GM21381 (cell line): ENCODE results near the gene IGF2BP1.
"Not testable (repeated sequence)": the region's sequence is repeated elsewhere in the genome, so short reads cannot be mapped to it uniquely, and the experiment has no call there.

Source experiments
- ATAC-seq: cut with Tn5 transposase; IDR thresholded peaks from one replicate; pipeline ENCODE4 v1.9.1; 2021; ENCODE audit warnings: mild to moderate bottlenecking, moderate library complexity; ENCODE audit not compliant: unreplicated experiment

The IGF2BP1 gene

GRCh38 chr17:48995304-48995973 lies 1.7 kb upstream of the IGF2BP1 start:
- no peak for ATAC-seq

DNA sequence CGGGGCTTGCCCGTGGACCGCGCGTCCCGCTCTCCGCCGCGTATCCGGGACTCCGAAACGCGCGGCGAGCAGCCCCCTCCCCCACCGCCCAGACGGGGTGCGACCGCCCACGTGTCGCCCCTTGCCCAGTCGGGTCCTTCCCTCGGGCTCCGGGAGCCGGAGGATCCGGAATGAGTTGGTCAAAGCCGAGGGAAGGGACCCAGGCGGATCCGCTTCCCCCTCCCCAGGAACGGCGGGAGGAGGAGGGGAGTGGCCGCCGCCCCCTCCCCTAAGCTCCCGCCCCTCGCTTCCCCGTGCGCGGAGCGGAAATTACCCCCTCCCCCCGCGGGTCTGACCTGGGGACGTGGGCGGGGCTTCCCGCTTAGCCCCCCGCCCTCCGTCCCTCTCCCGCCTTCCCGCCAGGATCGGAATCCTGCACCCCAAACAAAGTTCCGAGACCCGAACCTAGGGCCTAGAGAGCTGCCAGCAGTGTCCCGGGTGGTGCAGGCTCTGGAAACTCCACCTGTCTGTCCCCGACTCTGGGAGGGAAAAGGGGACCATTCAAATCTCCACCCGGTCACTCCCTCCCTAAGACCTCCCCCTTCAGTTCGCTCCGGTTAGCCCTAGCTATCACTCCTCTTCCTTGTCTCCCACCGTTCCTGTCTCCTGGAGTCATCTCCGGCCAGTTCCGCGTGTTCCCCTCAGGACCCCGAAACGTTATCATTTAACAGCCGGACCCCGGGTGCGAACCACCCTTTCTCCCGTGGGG lies 1.0 kb upstream of the IGF2BP1 start:
- ATAC-seq = no peak

- ATAC-seq = no peak
These were observed 473 bp upstream of the IGF2BP1 start for GRCh38 chr17:48996722-48997102.

- ATAC-seq = no peak
These were observed 822 bp downstream of the IGF2BP1 start for GRCh38 chr17:48997827-48998586.

DNA sequence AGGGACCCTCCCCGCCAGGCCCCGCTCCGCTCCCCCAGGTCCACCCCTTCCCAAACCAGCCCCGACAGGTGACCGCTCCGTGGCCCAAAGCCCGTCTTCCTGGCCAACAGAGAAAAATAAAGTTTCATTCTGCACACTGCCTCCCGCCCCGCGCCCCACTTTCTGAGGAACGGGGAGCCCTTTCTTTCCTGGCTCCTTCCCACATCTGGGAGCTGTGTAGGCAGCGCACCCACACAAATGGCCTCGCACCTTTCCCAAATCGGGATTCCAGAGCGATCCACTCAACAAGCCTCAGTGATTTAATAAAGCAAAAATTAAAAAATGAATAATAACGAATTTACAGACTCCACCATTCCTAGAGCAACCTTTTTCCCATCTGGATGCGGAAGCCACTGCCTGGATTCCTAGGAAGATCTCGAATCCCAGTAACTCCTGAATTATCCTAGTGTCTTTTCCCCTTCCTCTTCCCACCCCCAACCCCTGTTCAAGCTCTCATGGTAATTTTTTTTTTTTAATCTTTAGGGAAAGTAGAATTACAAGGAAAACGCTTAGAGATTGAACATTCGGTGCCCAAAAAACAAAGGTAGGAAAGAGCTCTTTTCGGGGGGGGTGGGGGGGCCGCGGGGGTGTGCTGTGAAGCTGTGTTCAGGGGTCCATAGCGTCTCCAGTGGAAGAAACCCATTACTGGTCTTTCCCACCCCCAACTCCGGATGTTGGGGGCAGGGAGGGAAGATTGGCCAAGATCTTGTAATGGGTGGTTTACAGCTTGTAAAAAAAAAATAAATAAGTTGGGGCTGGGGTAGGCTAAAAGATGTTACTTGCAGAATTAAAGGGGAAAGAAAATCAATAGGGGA lies 1.6 kb downstream of the IGF2BP1 start:
- ATAC-seq = no peak

DNA sequence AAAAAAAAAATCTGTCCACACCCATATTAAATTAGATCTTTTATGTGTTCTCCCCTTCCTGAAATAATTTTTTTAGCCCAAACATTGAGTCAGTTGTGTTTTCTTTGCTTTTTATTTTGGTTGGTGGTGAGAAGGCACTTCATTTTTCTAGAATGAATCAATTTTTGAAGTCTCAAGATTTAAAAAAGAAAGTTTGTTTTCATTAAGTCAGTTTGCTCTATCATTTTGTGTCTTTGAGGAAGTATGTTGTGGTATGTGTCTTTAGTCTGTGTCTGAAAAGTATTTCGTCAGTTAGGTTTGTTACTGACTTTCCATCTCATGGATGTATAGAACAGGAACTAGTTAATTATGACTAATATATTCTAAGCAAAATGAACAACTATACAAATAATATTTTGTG lies 3.8 kb downstream of the IGF2BP1 start:
- no peak for ATAC-seq

- ATAC-seq = no peak
These were observed 4.5 kb downstream of the IGF2BP1 start for GRCh38 chr17:49001671-49002070.

DNA sequence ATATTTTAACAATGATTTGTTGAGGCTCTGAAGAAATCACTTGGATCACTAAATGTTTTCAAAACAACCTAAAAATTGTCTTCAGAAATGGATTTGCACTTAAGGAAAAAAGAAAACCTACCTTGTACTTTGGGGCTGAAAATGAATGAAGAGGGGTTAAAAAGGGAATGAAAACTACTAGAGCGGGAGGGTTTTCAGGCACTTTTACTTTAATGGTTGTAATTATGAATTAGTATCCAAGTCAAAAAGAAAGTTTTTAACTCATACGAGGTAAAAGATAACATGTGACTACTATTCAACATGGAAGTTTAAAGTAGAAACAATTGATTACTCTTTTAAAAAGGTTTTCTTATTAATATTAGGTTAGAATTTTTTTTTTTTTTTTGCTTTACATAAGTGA lies 5.1 kb downstream of the IGF2BP1 start:
- ATAC-seq = no peak

DNA sequence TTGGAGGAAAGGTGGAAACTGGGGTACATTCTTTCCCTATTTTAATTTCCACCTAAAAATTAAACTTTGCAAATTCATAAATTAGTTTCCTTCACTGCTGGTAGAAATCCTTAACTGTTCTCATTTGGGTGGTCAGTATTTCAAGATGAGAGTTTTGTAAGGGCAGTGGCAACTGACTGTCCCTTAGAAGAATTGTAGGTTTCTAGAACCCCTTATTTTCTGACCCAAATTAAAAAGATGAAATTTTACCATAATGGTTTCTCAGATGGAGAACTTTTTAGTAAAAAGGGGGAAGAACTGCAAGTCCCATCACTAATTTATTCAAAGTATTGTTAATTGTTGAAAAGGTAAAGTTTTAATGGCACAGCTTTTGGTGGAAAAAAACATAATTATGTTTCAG lies 5.6 kb downstream of the IGF2BP1 start:
- no peak for ATAC-seq

- ATAC-seq = no peak
These were observed 6.6 kb downstream of the IGF2BP1 start for GRCh38 chr17:49003557-49004511.

GRCh38 chr17:49005140-49005539 lies 8.0 kb downstream of the IGF2BP1 start:
- no peak for ATAC-seq

DNA sequence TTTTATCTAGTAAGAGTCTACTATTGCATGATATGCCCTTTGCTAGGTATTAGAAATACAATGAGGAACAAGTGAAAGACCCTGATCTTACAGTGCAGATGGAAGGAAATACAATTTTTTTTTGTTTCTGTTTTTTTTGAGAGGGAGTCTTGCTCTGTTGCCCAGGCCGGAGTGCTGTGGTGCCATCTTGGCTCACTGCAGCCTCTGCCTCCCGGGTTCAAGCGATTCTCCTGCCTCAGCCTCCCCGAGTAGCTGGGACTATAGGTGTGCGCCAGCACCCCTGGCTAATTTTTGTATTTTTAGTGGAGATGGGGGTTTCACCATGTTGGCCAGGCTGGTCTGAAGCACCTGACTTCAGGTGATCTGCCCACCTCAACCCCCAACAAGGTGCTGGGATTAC lies 11.7 kb downstream of the IGF2BP1 start:
- ATAC-seq = not testable (repeated sequence)

- ATAC-seq = no peak
These were observed 15.6 kb downstream of the IGF2BP1 start for GRCh38 chr17:49012769-49013255.

GRCh38 chr17:49013311-49014213 lies 16.4 kb downstream of the IGF2BP1 start:
- ATAC-seq = no peak

DNA sequence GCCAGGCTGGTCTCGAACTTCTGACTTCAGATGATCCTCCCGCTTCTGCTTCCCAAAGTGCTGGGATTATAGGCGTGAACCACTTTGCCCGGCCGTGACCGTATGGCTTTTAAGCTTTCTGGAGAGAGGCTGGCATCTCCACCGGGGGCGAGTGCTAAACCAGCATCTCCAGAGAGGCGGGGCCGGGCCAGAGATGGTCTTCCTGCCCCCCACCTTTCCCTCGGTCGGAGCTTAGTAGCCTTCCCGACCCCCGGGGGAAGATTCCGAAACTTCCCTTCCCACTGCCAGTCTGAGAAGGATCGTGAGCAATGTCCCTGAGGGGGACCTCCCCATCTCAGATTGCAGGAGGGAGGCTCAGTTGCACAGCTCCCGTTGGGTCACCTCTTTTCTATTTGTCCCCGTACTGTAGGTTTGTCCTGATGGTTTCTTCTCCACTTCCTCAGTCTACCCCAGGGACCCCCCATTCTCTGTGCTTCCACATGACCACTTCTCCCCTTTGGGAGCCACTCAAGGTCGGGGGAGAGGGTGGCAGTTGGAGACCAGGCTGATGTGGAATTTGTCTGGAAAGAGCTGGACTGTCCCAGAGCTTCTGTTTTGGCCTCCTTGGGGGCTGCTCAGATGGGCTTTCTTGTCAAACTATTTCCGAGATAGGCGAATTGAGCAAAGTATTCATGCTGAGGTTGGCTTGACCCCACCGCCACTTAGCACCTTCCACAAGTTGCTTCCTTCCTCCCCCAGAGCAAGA lies 18.2 kb downstream of the IGF2BP1 start:
- ATAC-seq = no peak

DNA sequence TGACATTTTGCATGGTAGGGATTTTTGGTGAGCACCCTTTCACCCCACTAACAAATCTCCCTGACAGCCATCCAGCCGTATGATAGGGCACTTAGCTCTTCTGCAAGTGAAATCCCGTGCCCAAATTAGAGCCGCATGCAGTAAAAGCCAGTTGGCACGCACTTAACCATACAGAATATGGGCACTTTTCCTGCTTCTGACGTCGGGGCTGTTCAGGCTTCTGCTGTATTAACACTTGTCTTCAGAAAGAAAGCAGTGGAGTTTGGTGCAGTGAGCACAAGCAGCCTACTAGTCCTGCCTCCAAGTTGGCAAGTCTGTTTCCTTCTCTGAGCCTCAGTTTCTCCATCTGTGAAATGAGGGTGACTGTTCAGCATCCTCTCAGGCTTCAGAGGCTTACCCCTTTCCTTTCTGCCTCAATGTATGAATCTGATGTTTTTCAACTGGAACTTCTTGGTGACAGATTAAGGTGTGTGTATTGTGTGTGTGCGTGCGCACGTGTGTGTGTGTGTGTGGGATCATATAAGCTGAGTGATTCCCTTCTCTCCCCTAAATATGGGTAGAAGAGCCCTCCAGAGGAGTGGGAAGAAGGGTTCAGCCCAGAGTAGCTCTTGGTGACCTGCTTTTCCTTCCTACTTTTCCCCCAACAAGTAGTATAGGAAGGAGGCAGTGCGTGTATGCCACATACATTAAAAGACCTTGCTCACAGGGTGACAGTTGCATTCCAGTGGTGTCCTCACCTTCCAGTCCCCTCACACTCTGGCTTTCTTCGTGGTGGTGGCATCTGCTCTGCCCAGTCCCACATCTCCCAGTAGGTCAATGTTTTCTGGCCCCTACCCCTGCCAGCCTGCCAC lies 19.0 kb downstream of the IGF2BP1 start:
- ATAC-seq = no peak
